Hematopoietic multipotent progenitor cell (in vitro differentiated cells): ENCODE data around the gene PLGRKT. TPM values are rescaled to one million over a fixed set of nuclear protein-coding genes. Genes with fewer than 3 reads are reported as not detected.
A peak's percentile ranks its signal among the peaks of the same experiment; 100 is the strongest.
"Not testable (repeated sequence)": the region's sequence is repeated elsewhere in the genome, so short reads cannot be mapped to it uniquely, and the experiment has no call there.

Source experiments
- DNase-seq, 3 donors: peaks; one replicate each; pipeline ENCODE4 v3.0.0-alpha.2; 2011 to 2015; ENCODE audit warnings: low read depth in 2 of 3, low spot score in 2 of 3
- small RNA-seq: library from RNA; depleted of rRNA; stranded (forward); fragments of <200 nt; gene quantifications from one replicate; pipeline ENCODE3, GENCODE V24; 2012
- total RNA-seq: library from RNA; depleted of rRNA; stranded (reverse); fragments of >200 nt; gene quantifications from one replicate; pipeline ENCODE4 v1.2.3, GENCODE V29; 2012

Gene PLGRKT
- total RNA-seq, 1 donor = 3.8 TPM

GRCh38 chr9:5326187-5326586 is 111.5 kb downstream of the PLGRKT start:
- no peak for DNase-seq

- DNase-seq = not testable (repeated sequence)
Observed at GRCh38 chr9:5321601-5322000, 116.1 kb downstream of the PLGRKT start.

- peak in 1 of 3 donors; percentile 19 for DNase-seq
Observed at GRCh38 chr9:5321058-5321457, 116.7 kb downstream of the PLGRKT start.

- DNase-seq = not testable (repeated sequence)
Observed at GRCh38 chr9:5316406-5316805, 121.3 kb downstream of the PLGRKT start.

- no peak for DNase-seq
Observed at GRCh38 chr9:5315187-5315923, 122.4 kb downstream of the PLGRKT start.

GRCh38 chr9:5310851-5311250 is 126.9 kb downstream of the PLGRKT start:
- DNase-seq = no peak

Small RNA genes lying within 50 kb of the gene (small RNA-seq; reads per million reads assigned to genes)
- not detected for gene AL135786.1
- not detected for gene HMGN2P31

Other genes starting within 250 kb of the PLGRKT start
- not detected for gene INSL4, start 206.5 kb downstream of the PLGRKT start, total RNA-seq
- gene RLN2, start 133.2 kb downstream of the PLGRKT start, total RNA-seq = 0.54 TPM
- gene RLN1, start 98.0 kb downstream of the PLGRKT start, total RNA-seq = 0.54 TPM
- gene CD274, start 12.6 kb upstream of the PLGRKT start, total RNA-seq = 0.27 TPM
- under 0.01 TPM for gene PDCD1LG2, start 72.6 kb upstream of the PLGRKT start, total RNA-seq
- gene RIC1, start 191.2 kb upstream of the PLGRKT start, total RNA-seq = 28.0 TPM